Fibroblast of lung (primary cell): ENCODE measurements around the gene KCNIP1. TPM values are rescaled to one million over a fixed set of nuclear protein-coding genes. Genes with fewer than 3 reads are reported as not detected.

ENCODE experiments used
- DNase-seq, 2 donors: peaks; one replicate each; pipeline versions ENCODE4 v3.0.0 to v3.0.0-alpha.2; 2010; ENCODE audit warnings: low read depth in 2 of 2
- H2AFZ ChIP-seq: 2 replicates; pipeline ENCODE4 v1.5.1; 2012; ENCODE audit warnings: low read length, control low read depth, inconsistent platforms
- H3K27ac ChIP-seq: 2 replicates; pipeline ENCODE4 v1.5.1; 2011; ENCODE audit warnings: low read length, control low read depth; ENCODE audit not compliant: insufficient read depth
- H3K27me3 ChIP-seq: 2 replicates; pipeline ENCODE4 v1.5.1; 2011; ENCODE audit warnings: mild to moderate bottlenecking, low read length; ENCODE audit not compliant: control insufficient read depth, insufficient read depth
- H3K36me3 ChIP-seq: 2 replicates; pipeline ENCODE4 v1.5.1; 2011; ENCODE audit warnings: low read length; ENCODE audit not compliant: control insufficient read depth, insufficient read depth
- H3K4me1 ChIP-seq: 2 replicates; pipeline ENCODE4 v1.5.1; 2011; ENCODE audit warnings: low read length; ENCODE audit not compliant: control insufficient read depth, insufficient read depth; ENCODE audit errors: extremely low read depth
- H3K4me2 ChIP-seq: 2 replicates; pipeline ENCODE4 v1.5.1; 2011; ENCODE audit warnings: low read length, control low read depth; ENCODE audit not compliant: insufficient read depth; ENCODE audit errors: extremely low read depth
- H3K4me3 ChIP-seq, 4 experiments: fragments of 200-600 bp in 1 of 4; sonication (generic) in 1 of 4; replicated peaks in 1 of 4; 2 replicates each; pipeline ENCODE4 v1.5.1; 2011 to 2016; ENCODE audit warnings: low read length in 4 of 4, low read depth in 3 of 4, mild to moderate bottlenecking in 3 of 4, control low read depth in 2 of 4, inconsistent platforms in 1 of 4, mixed read lengths in 1 of 4; ENCODE audit not compliant: insufficient read depth in 1 of 4; ENCODE audit errors: control extremely low read depth in 1 of 4
- H3K79me2 ChIP-seq: 2 replicates; pipeline ENCODE4 v1.5.1; 2012; ENCODE audit warnings: mild to moderate bottlenecking, low read length, inconsistent platforms; ENCODE audit not compliant: control insufficient read depth, insufficient read depth
- H3K9ac ChIP-seq: 2 replicates; pipeline ENCODE4 v1.5.1; 2011; ENCODE audit warnings: mild to moderate bottlenecking, low read length, control low read depth; ENCODE audit not compliant: insufficient read depth
- H3K9me3 ChIP-seq: 2 replicates; pipeline ENCODE4 v1.5.1; 2012; ENCODE audit warnings: low read depth, low read length; ENCODE audit not compliant: control insufficient read depth, insufficient read depth
- H4K20me1 ChIP-seq: 2 replicates; pipeline ENCODE4 v1.5.1; 2011; ENCODE audit warnings: low read length; ENCODE audit not compliant: control insufficient read depth, insufficient read depth; ENCODE audit errors: extremely low read depth
- EZH2 ChIP-seq: IDR thresholded peaks from 2 replicates; pipeline ENCODE4 v1.5.1; 2012; ENCODE audit warnings: low read length, control low read depth, mild to moderate bottlenecking; ENCODE audit errors: missing control alignments
- polyA plus RNA-seq, 2 donors: library from polyadenylated mRNA; depleted of rRNA in 1 of 2; stranded (reverse) in 1 of 2; unstranded in 1 of 2; fragments of >200 nt; gene quantifications; 2 replicates each; pipeline ENCODE4 v1.2.1, GENCODE V29; 2011 to 2012; ENCODE audit warnings: missing spikeins in 1 of 2
- total RNA-seq: library from RNA; depleted of rRNA; stranded (reverse); fragments of >200 nt; gene quantifications from 2 replicates; pipeline ENCODE4 v1.2.1, GENCODE V29; 2014
- TF ChIP-seq, protein P1 (sequence below), 2 donors: IDR thresholded peaks in 1 of 2; conservative IDR thresholded peaks in 1 of 2; 1 replicate in 1 of 2; 2 replicates in 1 of 2; pipeline ENCODE4 v1.5.1; 2011 to 2012; ENCODE audit warnings: low read length in 2 of 2, control low read depth in 1 of 2, inconsistent platforms in 1 of 2, low read depth in 1 of 2, mild to moderate bottlenecking in 1 of 2

The KCNIP1 gene
- total and polyA plus RNA-seq, 2 donors (not counting 1 experiment from before 2014, with no cell fraction given), result not detected

DNA sequence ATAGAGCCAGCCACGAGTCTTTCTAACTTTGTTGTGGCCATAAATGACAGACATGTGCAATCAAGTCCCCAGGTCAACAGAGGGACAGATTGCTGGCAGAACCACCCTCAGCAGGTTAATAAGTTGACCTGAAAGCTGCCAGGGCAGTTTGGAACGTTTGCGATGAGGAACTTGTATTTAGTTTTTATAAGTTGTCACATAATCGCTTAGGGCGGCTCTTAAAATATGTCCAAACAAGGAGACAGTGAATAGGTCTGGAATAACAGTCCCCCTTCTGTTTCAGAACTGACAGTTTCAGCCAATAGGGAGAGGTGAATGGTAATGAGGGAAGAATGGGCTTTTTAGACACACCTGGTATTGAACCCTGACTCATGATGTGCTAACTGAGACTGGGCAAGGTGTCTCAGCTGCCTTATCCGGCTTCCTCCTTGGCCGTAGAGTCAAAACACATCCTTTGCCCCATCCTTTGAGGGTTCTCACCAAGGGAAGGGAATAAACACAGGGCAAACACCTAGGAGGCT, 246.2 kb downstream of the KCNIP1 start:
- Histone ChIP-seq H4K20me1 (no peaks in the 10 kb centered on the region), H3K9me3 (no peaks in the 10 kb centered on the region), H3K9ac (no peak overlapping the region), H3K27me3 (peaks cover 3% of the 10 kb centered on the region), H3K4me1 (no peaks in the 10 kb centered on the region), H3K36me3 (no peaks in the 10 kb centered on the region), H3K4me3 (no peak overlapping the region), H2AFZ (no peak overlapping the region), H3K27ac (no peak overlapping the region), H3K4me2 (no peak overlapping the region), H3K79me2 (no peaks in the 10 kb centered on the region)
- TF ChIP-seq, protein P1, sequence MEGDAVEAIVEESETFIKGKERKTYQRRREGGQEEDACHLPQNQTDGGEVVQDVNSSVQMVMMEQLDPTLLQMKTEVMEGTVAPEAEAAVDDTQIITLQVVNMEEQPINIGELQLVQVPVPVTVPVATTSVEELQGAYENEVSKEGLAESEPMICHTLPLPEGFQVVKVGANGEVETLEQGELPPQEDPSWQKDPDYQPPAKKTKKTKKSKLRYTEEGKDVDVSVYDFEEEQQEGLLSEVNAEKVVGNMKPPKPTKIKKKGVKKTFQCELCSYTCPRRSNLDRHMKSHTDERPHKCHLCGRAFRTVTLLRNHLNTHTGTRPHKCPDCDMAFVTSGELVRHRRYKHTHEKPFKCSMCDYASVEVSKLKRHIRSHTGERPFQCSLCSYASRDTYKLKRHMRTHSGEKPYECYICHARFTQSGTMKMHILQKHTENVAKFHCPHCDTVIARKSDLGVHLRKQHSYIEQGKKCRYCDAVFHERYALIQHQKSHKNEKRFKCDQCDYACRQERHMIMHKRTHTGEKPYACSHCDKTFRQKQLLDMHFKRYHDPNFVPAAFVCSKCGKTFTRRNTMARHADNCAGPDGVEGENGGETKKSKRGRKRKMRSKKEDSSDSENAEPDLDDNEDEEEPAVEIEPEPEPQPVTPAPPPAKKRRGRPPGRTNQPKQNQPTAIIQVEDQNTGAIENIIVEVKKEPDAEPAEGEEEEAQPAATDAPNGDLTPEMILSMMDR (conservative IDR thresholded peaks at IDR 0.05 in 1 of 2, IDR thresholded peaks at IDR 0.05 in 1 of 2; ENCODE audit: low read depth in 1 of 2, low read length in 2 of 2), result no peak
- no peak for TF ChIP-seq EZH2
- DNase-seq, result no peak

GRCh38 chr5:170750791-170751190, 247.0 kb downstream of the KCNIP1 start:
- no peak overlapping the region for H3K4me3 ChIP-seq
- H3K27me3 ChIP-seq, result peaks cover 3% of the 10 kb centered on the region
- H3K4me1 ChIP-seq, result no peaks in the 10 kb centered on the region
- H3K36me3 ChIP-seq, result no peaks in the 10 kb centered on the region
- no peaks in the 10 kb centered on the region for H4K20me1 ChIP-seq
- H3K79me2 ChIP-seq, result no peaks in the 10 kb centered on the region
- H3K9ac ChIP-seq, result no peak overlapping the region
- H2AFZ ChIP-seq, result no peak overlapping the region
- TF ChIP-seq EZH2, result no peak
- TF ChIP-seq, protein P1 (conservative IDR thresholded peaks at IDR 0.05 in 1 of 2, IDR thresholded peaks at IDR 0.05 in 1 of 2; ENCODE audit: low read depth in 1 of 2, low read length in 2 of 2), result no peak
- H3K9me3 ChIP-seq, result no peaks in the 10 kb centered on the region
- no peak overlapping the region for H3K27ac ChIP-seq
- no peak for DNase-seq
- no peak overlapping the region for H3K4me2 ChIP-seq

DNA sequence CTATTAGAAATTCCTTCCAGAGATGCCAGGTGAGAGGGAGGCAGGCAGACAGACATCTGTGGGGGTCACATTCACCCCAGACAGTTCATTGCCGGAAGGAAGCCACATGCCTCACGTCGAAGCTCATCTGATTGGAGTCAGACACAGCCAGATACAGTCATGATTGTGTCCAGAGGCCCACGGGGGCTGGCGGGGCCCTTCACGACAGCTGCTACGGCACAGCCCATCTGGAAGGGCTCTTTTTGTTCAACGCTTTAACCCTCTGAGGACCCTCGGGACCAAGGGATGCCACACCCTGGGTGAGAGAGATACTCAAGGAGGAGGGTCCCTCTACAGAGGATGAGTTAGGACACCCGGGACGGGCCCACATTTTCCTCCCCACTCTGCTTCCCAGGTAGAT, 247.8 kb downstream of the KCNIP1 start:
- no peak for DNase-seq
- no peak for TF ChIP-seq EZH2
- TF ChIP-seq, protein P1 (conservative IDR thresholded peaks at IDR 0.05 in 1 of 2, IDR thresholded peaks at IDR 0.05 in 1 of 2; ENCODE audit: low read depth in 1 of 2, low read length in 2 of 2), result no peak
- H3K4me2 ChIP-seq, result no peak overlapping the region
- H3K4me3 ChIP-seq, result no peak overlapping the region
- no peaks in the 10 kb centered on the region for H3K4me1 ChIP-seq
- no peak overlapping the region for H3K27ac ChIP-seq
- H4K20me1 ChIP-seq, result no peaks in the 10 kb centered on the region
- H3K27me3 ChIP-seq, result peaks cover 3% of the 10 kb centered on the region
- no peaks in the 10 kb centered on the region for H3K36me3 ChIP-seq
- no peaks in the 10 kb centered on the region for H3K9me3 ChIP-seq
- H3K9ac ChIP-seq, result no peak overlapping the region
- H2AFZ ChIP-seq, result no peak overlapping the region
- H3K79me2 ChIP-seq, result no peaks in the 10 kb centered on the region
